HepG2 (cell line): ENCODE measurements around the gene TBC1D22A.

Experiments used
- ATF2 ChIP-seq: sonication (generic); formaldehyde crosslinking; IDR thresholded peaks from 2 replicates; pipeline ENCODE4 v1.4.0; 2020; ENCODE audit warnings: missing genetic modification reagents
- CTCF ChIP-seq: sonication (generic); formaldehyde crosslinking; IDR thresholded peaks from 2 replicates; pipeline ENCODE4 v1.5.0; 2020; ENCODE audit warnings: mild to moderate bottlenecking, missing genetic modification reagents, moderate library complexity
- HOMEZ ChIP-seq: IDR thresholded peaks from 2 replicates; pipeline ENCODE4 v1.6.1; 2016; ENCODE audit warnings: low read depth
- HOXA3 ChIP-seq: sonication (generic); formaldehyde crosslinking; IDR thresholded peaks from 2 replicates; pipeline ENCODE4 v1.5.0; 2020; ENCODE audit warnings: missing genetic modification reagents
- NCOR1 ChIP-seq: fragments of 200-600 bp; sonication (generic); IDR thresholded peaks from 2 replicates; pipeline ENCODE4 v1.7.0; 2017; ENCODE audit warnings: antibody characterized with exemption, low read length, borderline replicate concordance
- NFIC ChIP-seq: IDR thresholded peaks from 2 replicates; pipeline ENCODE4 v1.6.1; 2012; ENCODE audit warnings: mild to moderate bottlenecking, low read length, inconsistent platforms
- NR2F6 ChIP-seq, 2 experiments: IDR thresholded peaks; 2 replicates each; pipeline ENCODE4 v1.6.1; 2016; ENCODE audit warnings: antibody characterized with exemption in 1 of 2, mild to moderate bottlenecking in 1 of 2
- POLR2A ChIP-seq, 2 experiments: IDR thresholded peaks; 2 replicates each; pipeline ENCODE4 v1.6.1; 2011; ENCODE audit warnings: low read depth in 2 of 2, low read length in 2 of 2, mild to moderate bottlenecking in 1 of 2, moderate library complexity in 1 of 2; ENCODE audit not compliant: insufficient read depth in 1 of 2
- ZNF547 ChIP-seq: sonication (generic); formaldehyde crosslinking; IDR thresholded peaks from 2 replicates; pipeline ENCODE4 v1.5.1; 2020; ENCODE audit warnings: mild to moderate bottlenecking, missing genetic modification reagents

- TF ChIP-seq CTCF (CRISPR knock-in tag) (no peak), HOMEZ (CRISPR knock-in tag) (no peak), NFIC (no peak), HOXA3 (CRISPR knock-in tag) (no peak), NR2F6 (IDR thresholded peaks at IDR 0.05) (no peak), NR2F6 (CRISPR knock-in tag; IDR thresholded peaks at IDR 0.05) (no peak), ZNF547 (no peak), NCOR1 (no peak), POLR2A (IDR thresholded peaks at IDR 0.05; ENCODE audit: insufficient read depth in 1 of 2, low read depth in 2 of 2, low read length in 2 of 2) (no peak), ATF2 (CRISPR knock-in tag) (no peak)
These were observed 119.1 kb downstream of the TBC1D22A start for GRCh38 chr22:46881373-46882118.
